HL-60 (cell line): ENCODE results near the gene SEPTIN5.

ENCODE experiments used
- GABPA ChIP-seq: IDR thresholded peaks from 2 replicates; pipeline ENCODE4 v1.6.1; 2012; ENCODE audit warnings: low read depth
- POLR2AphosphoS5 ChIP-seq: IDR thresholded peaks from 2 replicates; pipeline ENCODE4 v1.6.1; 2012; ENCODE audit warnings: low read depth
- TF ChIP-seq, protein P1 (sequence below): IDR thresholded peaks from one replicate; pipeline ENCODE4 v1.5.1; 2011; ENCODE audit warnings: low read length, control low read depth, inconsistent platforms; ENCODE audit not compliant: insufficient read depth

GRCh38 chr22:19764636-19765476, 50.6 kb downstream of the SEPTIN5 start:
- TF ChIP-seq, protein P1, sequence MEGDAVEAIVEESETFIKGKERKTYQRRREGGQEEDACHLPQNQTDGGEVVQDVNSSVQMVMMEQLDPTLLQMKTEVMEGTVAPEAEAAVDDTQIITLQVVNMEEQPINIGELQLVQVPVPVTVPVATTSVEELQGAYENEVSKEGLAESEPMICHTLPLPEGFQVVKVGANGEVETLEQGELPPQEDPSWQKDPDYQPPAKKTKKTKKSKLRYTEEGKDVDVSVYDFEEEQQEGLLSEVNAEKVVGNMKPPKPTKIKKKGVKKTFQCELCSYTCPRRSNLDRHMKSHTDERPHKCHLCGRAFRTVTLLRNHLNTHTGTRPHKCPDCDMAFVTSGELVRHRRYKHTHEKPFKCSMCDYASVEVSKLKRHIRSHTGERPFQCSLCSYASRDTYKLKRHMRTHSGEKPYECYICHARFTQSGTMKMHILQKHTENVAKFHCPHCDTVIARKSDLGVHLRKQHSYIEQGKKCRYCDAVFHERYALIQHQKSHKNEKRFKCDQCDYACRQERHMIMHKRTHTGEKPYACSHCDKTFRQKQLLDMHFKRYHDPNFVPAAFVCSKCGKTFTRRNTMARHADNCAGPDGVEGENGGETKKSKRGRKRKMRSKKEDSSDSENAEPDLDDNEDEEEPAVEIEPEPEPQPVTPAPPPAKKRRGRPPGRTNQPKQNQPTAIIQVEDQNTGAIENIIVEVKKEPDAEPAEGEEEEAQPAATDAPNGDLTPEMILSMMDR, result no peak
- TF ChIP-seq GABPA (no peak), POLR2AphosphoS5 (no peak)
